GM08714 (cell line): ENCODE data around the gene GNPDA2.

Experiments used
- H3K4me3 ChIP-seq: fragments of 200-500 bp; sonication (Bioruptor generic); 2 replicates; pipeline ENCODE4 v1.5.1; 2014; ENCODE audit warnings: mild to moderate bottlenecking, low read length, inconsistent platforms
- ZNF274 ChIP-seq: IDR thresholded peaks from 2 replicates; pipeline ENCODE4 v1.6.1; 2012; ENCODE audit warnings: mild to moderate bottlenecking, low read depth, low read length

Gene GNPDA2

DNA sequence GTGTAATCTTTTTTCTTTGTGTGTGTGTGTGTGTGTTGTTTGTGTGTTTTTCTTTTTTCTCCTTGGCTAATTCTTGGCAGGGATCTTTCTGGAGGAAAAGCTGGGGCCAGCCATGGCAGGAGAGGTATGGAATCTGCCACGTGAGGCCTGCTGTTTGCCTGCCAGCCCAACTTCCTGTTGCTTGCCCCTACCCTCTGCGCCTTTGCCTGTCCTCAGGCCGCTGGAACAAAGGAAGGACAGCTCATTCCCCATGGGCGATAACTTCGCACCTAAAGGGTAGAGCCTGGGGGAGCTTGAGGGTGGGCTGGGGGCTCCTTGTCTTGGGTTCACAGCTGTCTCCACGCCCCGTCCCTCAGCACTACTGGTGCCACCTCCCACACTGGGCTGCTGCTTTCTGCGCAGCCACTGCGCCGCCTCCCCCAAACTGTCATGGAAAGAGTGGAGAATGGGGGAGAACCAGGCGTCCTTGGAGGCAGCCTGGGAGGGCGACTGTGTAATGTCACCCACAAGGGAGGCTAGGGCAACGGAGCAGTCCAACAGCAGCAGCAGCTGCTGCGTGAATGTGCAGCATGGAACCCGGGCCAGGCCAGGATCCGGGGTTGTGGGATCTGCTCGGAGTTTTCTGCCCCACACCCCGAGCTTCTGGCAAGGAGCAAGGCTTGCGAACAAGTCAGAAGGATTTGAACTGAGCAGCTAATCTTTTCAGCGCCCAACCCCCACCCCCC lies 62.7 kb downstream of the GNPDA2 start:
- no peak overlapping the region for H3K4me3 ChIP-seq
- TF ChIP-seq ZNF274, result no peak

DNA sequence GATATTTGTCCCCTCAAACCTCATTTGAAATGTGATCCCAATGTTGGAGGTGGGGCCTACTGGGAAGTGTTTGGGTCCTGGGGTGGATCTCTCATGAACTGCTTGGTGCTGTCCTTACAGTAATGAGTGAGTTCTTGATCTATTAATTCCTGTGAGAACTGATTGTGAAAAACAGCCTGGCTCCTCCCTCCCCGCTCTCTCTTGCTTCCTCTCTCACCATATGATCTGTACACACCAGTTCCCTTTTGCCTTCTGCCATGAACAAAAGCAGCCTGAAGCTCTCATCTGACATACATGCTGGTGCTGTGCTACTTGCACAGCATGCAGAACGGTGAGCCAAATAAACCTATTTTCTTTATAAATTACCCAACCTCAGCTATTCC lies 63.7 kb downstream of the GNPDA2 start:
- TF ChIP-seq ZNF274, result no peak
- no peak overlapping the region for H3K4me3 ChIP-seq

GRCh38 chr4:44661940-44662622 lies 64.3 kb downstream of the GNPDA2 start:
- TF ChIP-seq ZNF274, result no peak
- H3K4me3 ChIP-seq, result no peak overlapping the region

DNA sequence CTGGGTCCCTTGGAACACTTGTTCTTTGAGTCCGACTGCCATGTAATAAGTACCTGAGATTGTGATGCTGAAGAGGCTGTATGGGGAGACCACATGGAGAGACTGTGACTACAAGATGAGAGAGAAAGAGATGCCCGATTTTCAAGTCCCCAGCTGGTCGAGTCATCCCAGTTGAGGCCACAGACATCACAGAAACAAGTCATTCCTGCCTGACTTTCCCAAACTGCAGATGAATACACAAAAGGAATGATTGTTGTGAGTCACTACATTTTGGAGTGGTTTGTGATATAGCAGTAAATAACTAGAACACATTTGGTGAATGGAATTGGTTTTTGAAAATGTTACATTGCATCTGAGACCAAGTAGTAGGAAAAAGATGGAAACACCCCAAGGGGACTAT lies 66.0 kb downstream of the GNPDA2 start:
- no peak overlapping the region for H3K4me3 ChIP-seq
- no peak for TF ChIP-seq ZNF274

DNA sequence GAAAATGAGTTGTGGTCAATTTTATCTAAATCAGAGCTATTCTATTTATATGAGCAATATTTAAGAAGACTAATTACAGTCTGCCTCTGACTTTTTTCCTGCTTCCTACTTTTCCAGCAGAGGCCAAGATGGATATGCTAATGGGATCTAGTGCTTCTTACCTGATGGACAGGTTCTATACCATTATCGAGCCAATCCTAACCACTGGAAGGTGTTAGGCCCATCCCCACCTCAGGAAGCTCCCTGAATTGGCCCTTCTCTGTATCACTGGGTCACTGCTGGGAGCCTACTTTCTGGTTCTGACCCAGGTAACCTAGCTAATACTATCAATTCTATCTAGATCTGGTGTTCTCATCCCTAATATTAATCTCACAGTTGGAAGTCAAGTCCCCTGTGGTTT lies 74.4 kb downstream of the GNPDA2 start:
- TF ChIP-seq ZNF274, result no peak
- H3K4me3 ChIP-seq, result no peak overlapping the region
